OCI-LY3 (cell line): ENCODE results near the gene STK32C.

Source experiments
- H2AFZ ChIP-seq: fragments of 200-600, 300-600 bp; shearing (Covaris generic); 2 replicates; pipeline ENCODE4 v1.6.0; 2014; ENCODE audit warnings: antibody characterized with exemption, low read depth, low read length
- H3K27ac ChIP-seq: fragments of 200-600, 300-600 bp; sonication (generic); 2 replicates; pipeline ENCODE4 v1.5.1; 2014; ENCODE audit warnings: mild to moderate bottlenecking, low read length, moderate library complexity, mixed read lengths
- H3K27me3 ChIP-seq: fragments of 200-600, 300-600 bp; sonication (generic); 2 replicates; pipeline ENCODE4 v1.6.1; 2014; ENCODE audit warnings: low read depth, low read length, mixed read lengths
- H3K36me3 ChIP-seq: fragments of 200-600, 300-600 bp; sonication (generic); replicated peaks from 2 replicates; pipeline ENCODE3; 2014; ENCODE audit warnings: low read depth, low read length, mixed read lengths
- H3K4me1 ChIP-seq: fragments of 300-600, 200-600 bp; sonication (generic); 2 replicates; pipeline ENCODE4 v1.6.1; 2014; ENCODE audit warnings: low read length, mixed read lengths
- H3K4me2 ChIP-seq: fragments of 200-600, 300-600 bp; sonication (generic); 2 replicates; pipeline ENCODE4 v1.6.1; 2014; ENCODE audit warnings: low read length, mixed read lengths
- H3K4me3 ChIP-seq: fragments of 300-600, 200-600 bp; sonication (generic); 2 replicates; pipeline ENCODE4 v1.5.1; 2014; ENCODE audit warnings: antibody characterized with exemption, mild to moderate bottlenecking, low read length, moderate library complexity
- H3K79me2 ChIP-seq: fragments of 300-600, 200-600 bp; shearing (Covaris generic); 2 replicates; pipeline ENCODE4 v1.6.1; 2014; ENCODE audit warnings: mild to moderate bottlenecking, low read length, mixed read lengths
- H3K9ac ChIP-seq: fragments of 300-600, 200-600 bp; shearing (Covaris generic); 2 replicates; pipeline ENCODE4 v1.6.0; 2014; ENCODE audit warnings: mild to moderate bottlenecking, low read length, moderate library complexity
- H3K9me3 ChIP-seq: fragments of 200-600, 300-600 bp; shearing (Covaris generic); 2 replicates; pipeline ENCODE4 v1.6.1; 2014; ENCODE audit warnings: low read length, mixed read lengths; ENCODE audit not compliant: insufficient read depth
- H4K20me1 ChIP-seq: fragments of 200-600, 300-600 bp; sonication (generic); 2 replicates; pipeline ENCODE4 v1.6.1; 2016; ENCODE audit warnings: low read length, mixed read lengths; ENCODE audit not compliant: insufficient read depth
- CTCF ChIP-seq: fragments of 200-600, 300-600 bp; sonication (generic); IDR thresholded peaks from 2 replicates; pipeline ENCODE4 v1.5.1; 2014; ENCODE audit warnings: antibody characterized with exemption, low read length, low read depth
- EZH2phosphoT487 ChIP-seq: fragments of 200-600 bp; shearing (Covaris generic); IDR thresholded peaks from 2 replicates; pipeline ENCODE4 v1.6.1; 2018; ENCODE audit warnings: antibody characterized with exemption, mixed run types, low read depth

Gene STK32C

DNA sequence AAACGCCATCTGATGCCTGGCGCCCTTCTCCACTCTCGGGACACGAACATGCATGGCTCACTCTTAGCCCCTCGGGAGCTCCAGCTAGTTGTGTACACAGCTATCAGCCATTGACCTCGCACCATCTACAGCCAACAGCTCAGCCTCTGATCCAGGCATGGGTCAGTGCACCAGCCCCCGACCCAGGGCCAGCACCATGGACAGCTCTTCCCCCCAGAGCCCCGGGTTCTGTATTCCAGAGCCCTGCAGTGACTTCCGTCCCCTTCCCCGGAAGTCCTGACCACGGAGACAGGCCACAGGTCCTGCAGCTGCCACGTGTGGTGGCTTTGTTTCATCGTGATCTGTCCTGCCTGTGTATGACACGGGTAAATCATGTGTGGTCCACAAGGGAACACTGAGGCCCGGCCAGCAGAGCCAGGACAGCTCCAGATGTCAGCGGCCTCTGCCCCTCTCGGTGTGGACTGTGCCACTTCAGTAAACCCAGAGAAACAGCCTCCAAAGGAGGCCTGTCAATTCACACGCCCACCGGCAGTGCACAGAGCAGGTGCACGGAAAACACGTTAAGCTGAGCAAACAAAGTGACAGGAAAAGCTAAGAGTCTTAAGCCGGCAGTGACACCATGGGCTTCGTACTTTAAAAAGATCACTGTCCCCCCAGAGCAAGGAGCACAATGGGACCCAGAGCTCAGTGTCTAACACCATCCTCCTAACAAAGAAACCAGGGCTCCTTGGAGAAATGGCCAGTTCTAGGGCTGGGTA, 13.0 kb downstream of the STK32C start:
- Histone ChIP-seq H3K27me3 (no peaks in the 10 kb centered on the region), H3K4me1 (no peaks in the 10 kb centered on the region), H3K9me3 (no peaks in the 10 kb centered on the region), H3K79me2 (no peaks in the 10 kb centered on the region), H4K20me1 (no peaks in the 10 kb centered on the region), H3K4me3 (no peak overlapping the region), H3K27ac (no peak overlapping the region), H3K36me3 (no peaks in the 10 kb centered on the region), H3K9ac (no peak overlapping the region), H3K4me2 (no peak overlapping the region), H2AFZ (no peak overlapping the region)
- TF ChIP-seq EZH2phosphoT487 (no peak), CTCF (no peak)

- TF ChIP-seq CTCF (no peak), EZH2phosphoT487 (no peak)
- Histone ChIP-seq H3K27ac (no peak overlapping the region), H3K9me3 (no peaks in the 10 kb centered on the region), H3K4me2 (no peak overlapping the region), H3K36me3 (no peaks in the 10 kb centered on the region), H3K27me3 (no peaks in the 10 kb centered on the region), H3K9ac (no peak overlapping the region), H2AFZ (no peak overlapping the region), H4K20me1 (no peaks in the 10 kb centered on the region), H3K4me1 (no peaks in the 10 kb centered on the region), H3K4me3 (no peak overlapping the region), H3K79me2 (no peaks in the 10 kb centered on the region)
Observed at GRCh38 chr10:132293813-132294520, 13.8 kb downstream of the STK32C start.

GRCh38 chr10:132293201-132293812, 14.4 kb downstream of the STK32C start:
- Histone ChIP-seq H3K4me1 (no peaks in the 10 kb centered on the region), H3K36me3 (no peaks in the 10 kb centered on the region), H3K9ac (no peak overlapping the region), H3K4me3 (no peak overlapping the region), H3K27me3 (no peaks in the 10 kb centered on the region), H3K4me2 (no peak overlapping the region), H3K9me3 (no peaks in the 10 kb centered on the region), H3K79me2 (no peaks in the 10 kb centered on the region), H2AFZ (no peak overlapping the region), H4K20me1 (no peaks in the 10 kb centered on the region), H3K27ac (no peak overlapping the region)
- TF ChIP-seq CTCF: no peak
- TF ChIP-seq EZH2phosphoT487: no peak
